ENCODE data around the gene TNFSF12. TPM values are rescaled to one million over a fixed set of nuclear protein-coding genes. Genes with fewer than 3 reads are reported as not detected.
A peak's percentile ranks its signal among the peaks of the same experiment; 100 is the strongest.

TNFSF12 gene
- total and polyA plus RNA-seq, 2 donors from 2014 or later, result 48.0 to 61.8 TPM

- Histone ChIP-seq H3K4me1 (ENCODE audit: control insufficient read depth in 2 of 3, insufficient read depth in 2 of 3, low read depth in 1 of 3, low read length in 3 of 3) (peaks cover 0 to 7% (median 7%) of the 10 kb centered on the region in 3 donors), H3K27ac (ENCODE audit: low read depth in 2 of 2, low read length in 2 of 2) (no peak within 1 kb of the TSS)
- FAIRE-seq, result no peak
These were observed 41.2 kb downstream of the TNFSF12 start, which contains the start of gene SOX15 for GRCh38 chr17:7589891-7590691. SOX15 (minus strand) TSS chr17:7590094; CDS start chr17:7589676, 418 bp downstream.

DNA sequence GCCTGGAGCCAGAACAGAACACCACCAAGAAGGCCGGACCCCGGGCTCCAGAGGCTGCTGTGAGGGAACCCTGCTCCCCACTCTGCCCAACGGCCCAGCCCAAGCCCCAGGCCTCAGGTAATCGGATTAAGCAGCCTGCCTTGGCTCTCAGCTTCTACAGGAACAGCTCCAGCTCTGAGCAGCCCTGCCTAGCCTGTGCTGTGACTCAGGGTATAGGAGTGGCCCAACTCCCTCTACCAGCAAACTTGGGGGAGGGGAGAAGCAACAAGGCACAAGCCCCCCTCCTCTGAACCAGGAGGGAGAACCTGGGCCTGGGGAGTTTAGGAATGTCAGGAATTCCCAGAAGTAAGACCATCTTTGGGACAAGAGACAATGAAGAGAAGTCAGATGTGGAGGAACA lies 41.9 kb downstream of the TNFSF12 start:
- H3K4me3 ChIP-seq (ENCODE audit: low read length in 3 of 3), result no peak overlapping the region
- DNase-seq (peak in 1 of 5 donors; percentile 43), FAIRE-seq (no peak)
- intact Hi-C loops (cut with DNase I), result no loop called here
- no peak overlapping the region for H3K9ac ChIP-seq (ENCODE audit: low read length in 3 of 3)
- peaks cover 13 to 54% (median 43%) of the 10 kb centered on the region in 3 donors for H3K36me3 ChIP-seq (ENCODE audit: control insufficient read depth in 2 of 3, insufficient read depth in 3 of 3, low read length in 3 of 3)
- H3K4me1 ChIP-seq (ENCODE audit: control insufficient read depth in 2 of 3, insufficient read depth in 2 of 3, low read depth in 1 of 3, low read length in 3 of 3), result peaks cover 0 to 7% (median 7%) of the 10 kb centered on the region in 3 donors
- no peaks in the 10 kb centered on the region for H3K27me3 ChIP-seq (ENCODE audit: control insufficient read depth, insufficient read depth, low read length)
- no peaks in the 10 kb centered on the region for H3K9me3 ChIP-seq (ENCODE audit: control insufficient read depth in 2 of 3, insufficient read depth in 1 of 3, low read length in 3 of 3)
- TF ChIP-seq, protein P1, sequence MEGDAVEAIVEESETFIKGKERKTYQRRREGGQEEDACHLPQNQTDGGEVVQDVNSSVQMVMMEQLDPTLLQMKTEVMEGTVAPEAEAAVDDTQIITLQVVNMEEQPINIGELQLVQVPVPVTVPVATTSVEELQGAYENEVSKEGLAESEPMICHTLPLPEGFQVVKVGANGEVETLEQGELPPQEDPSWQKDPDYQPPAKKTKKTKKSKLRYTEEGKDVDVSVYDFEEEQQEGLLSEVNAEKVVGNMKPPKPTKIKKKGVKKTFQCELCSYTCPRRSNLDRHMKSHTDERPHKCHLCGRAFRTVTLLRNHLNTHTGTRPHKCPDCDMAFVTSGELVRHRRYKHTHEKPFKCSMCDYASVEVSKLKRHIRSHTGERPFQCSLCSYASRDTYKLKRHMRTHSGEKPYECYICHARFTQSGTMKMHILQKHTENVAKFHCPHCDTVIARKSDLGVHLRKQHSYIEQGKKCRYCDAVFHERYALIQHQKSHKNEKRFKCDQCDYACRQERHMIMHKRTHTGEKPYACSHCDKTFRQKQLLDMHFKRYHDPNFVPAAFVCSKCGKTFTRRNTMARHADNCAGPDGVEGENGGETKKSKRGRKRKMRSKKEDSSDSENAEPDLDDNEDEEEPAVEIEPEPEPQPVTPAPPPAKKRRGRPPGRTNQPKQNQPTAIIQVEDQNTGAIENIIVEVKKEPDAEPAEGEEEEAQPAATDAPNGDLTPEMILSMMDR (IDR thresholded peaks at IDR 0.05; ENCODE audit: borderline replicate concordance, extremely low read depth, insufficient read depth), result no peak
- no peak overlapping the region for H3K27ac ChIP-seq (ENCODE audit: low read depth in 2 of 2, low read length in 2 of 2)

More at GRCh38 chr17:7589891-7590691, 41.2 kb downstream of the TNFSF12 start, which contains the start of gene SOX15:
- Histone ChIP-seq H3K9me3 (ENCODE audit: control insufficient read depth in 2 of 3, insufficient read depth in 1 of 3, low read length in 3 of 3) (no peaks in the 10 kb centered on the region), H3K36me3 (ENCODE audit: control insufficient read depth in 2 of 3, insufficient read depth in 3 of 3, low read length in 3 of 3) (peaks cover 12 to 48% (median 37%) of the 10 kb centered on the region in 3 donors), H3K9ac (ENCODE audit: low read length in 3 of 3) (peak within 1 kb of the TSS in 2 of 3 donors; percentile 32 to 40), H3K27me3 (ENCODE audit: control insufficient read depth, insufficient read depth, low read length) (no peaks in the 10 kb centered on the region), H3K4me3 (ENCODE audit: low read length in 3 of 3) (peak within 1 kb of the TSS in 1 of 3 donors; percentile 37)
- DNase-seq, result peak in 2 of 5 donors; percentile 75 to 81
- intact Hi-C loops (cut with DNase I), result no loop called here
- TF ChIP-seq, protein P1 (IDR thresholded peaks at IDR 0.05; ENCODE audit: borderline replicate concordance, extremely low read depth, insufficient read depth), result no peak

DNA sequence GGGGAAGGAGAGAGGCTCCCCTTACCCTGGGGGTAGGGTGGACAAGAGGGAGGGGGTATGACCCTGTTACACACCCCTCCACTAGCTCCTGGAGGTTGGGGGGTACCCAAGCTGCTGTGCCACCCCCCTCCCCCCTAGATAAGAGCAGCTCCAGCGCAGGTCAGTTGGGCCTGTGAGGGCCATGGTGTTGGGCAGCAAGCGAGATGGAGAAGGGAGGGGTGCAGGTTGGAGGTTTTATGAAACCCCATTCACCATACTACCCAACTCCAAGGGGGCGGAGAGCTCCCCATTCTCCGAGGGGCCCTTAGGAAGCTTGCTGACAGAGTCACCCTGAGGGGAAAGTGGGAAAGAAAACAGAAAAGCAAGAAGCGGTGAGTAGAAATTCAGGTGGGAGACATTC lies 42.7 kb downstream of the TNFSF12 start:
- H3K4me1 ChIP-seq (ENCODE audit: control insufficient read depth in 2 of 3, insufficient read depth in 2 of 3, low read depth in 1 of 3, low read length in 3 of 3), result peaks cover 0 to 7% (median 7%) of the 10 kb centered on the region in 3 donors
- no peak overlapping the region for H3K9ac ChIP-seq (ENCODE audit: low read length in 3 of 3)
- TF ChIP-seq, protein P1 (IDR thresholded peaks at IDR 0.05; ENCODE audit: borderline replicate concordance, extremely low read depth, insufficient read depth), result no peak
- DNase-seq, result peak in 1 of 5 donors; percentile 40
- H3K27me3 ChIP-seq (ENCODE audit: control insufficient read depth, insufficient read depth, low read length), result no peaks in the 10 kb centered on the region
- H3K4me3 ChIP-seq (ENCODE audit: low read length in 3 of 3), result no peak overlapping the region
- no peak for FAIRE-seq
- intact Hi-C loops (cut with DNase I), result no loop called here
- peaks cover 17 to 63% (median 46%) of the 10 kb centered on the region in 3 donors for H3K36me3 ChIP-seq (ENCODE audit: control insufficient read depth in 2 of 3, insufficient read depth in 3 of 3, low read length in 3 of 3)
- H3K27ac ChIP-seq (ENCODE audit: low read depth in 2 of 2, low read length in 2 of 2), result no peak overlapping the region
- H3K9me3 ChIP-seq (ENCODE audit: control insufficient read depth in 2 of 3, insufficient read depth in 1 of 3, low read length in 3 of 3), result no peaks in the 10 kb centered on the region
